GM18508 (cell line): ENCODE measurements around the gene CEP43.

ENCODE experiments used
- ATAC-seq: cut with Tn5 transposase; IDR thresholded peaks from one replicate; pipeline ENCODE4 v1.9.1; 2021; ENCODE audit warnings: moderate number of reproducible peaks; ENCODE audit not compliant: insufficient read depth, unreplicated experiment

CEP43 gene

GRCh38 chr6:166999145-166999883 lies at the start of gene CEP43:
CEP43 (plus strand) TSS chr6:166999397; CDS start chr6:166999413, 16 bp downstream.
- ATAC-seq, result peak; percentile 59

GRCh38 chr6:166949528-166950442 lies 49.4 kb upstream of the CEP43 start:
- no peak for ATAC-seq

GRCh38 chr6:166950443-166950821 lies 48.8 kb upstream of the CEP43 start:
- no peak for ATAC-seq

GRCh38 chr6:166950892-166951669 lies 48.1 kb upstream of the CEP43 start:
- peak; percentile 94 for ATAC-seq

GRCh38 chr6:166951670-166952060 lies 47.5 kb upstream of the CEP43 start:
- ATAC-seq, result no peak

GRCh38 chr6:166952121-166952520 lies 47.1 kb upstream of the CEP43 start:
- ATAC-seq, result no peak

GRCh38 chr6:166952567-166953486 lies 46.4 kb upstream of the CEP43 start:
- no peak for ATAC-seq

GRCh38 chr6:166954118-166954713 lies 45.0 kb upstream of the CEP43 start:
- ATAC-seq, result no peak

GRCh38 chr6:166955121-166955864 lies 43.9 kb upstream of the CEP43 start:
- no peak for ATAC-seq

- no peak for ATAC-seq
These were observed 43.2 kb upstream of the CEP43 start for GRCh38 chr6:166955865-166956443.

GRCh38 chr6:166956444-166957086 lies 42.6 kb upstream of the CEP43 start, which contains the start of gene RNASET2:
RNASET2 (minus strand) TSS chr6:166956550; CDS start chr6:166956182, 368 bp downstream.
- ATAC-seq, result peak; percentile 34

- peak; percentile 23 for ATAC-seq
These were observed 42.0 kb upstream of the CEP43 start for GRCh38 chr6:166957087-166957804.

- no peak for ATAC-seq
These were observed 41.5 kb upstream of the CEP43 start for GRCh38 chr6:166957805-166958076.

GRCh38 chr6:166958926-166959861 lies 40.0 kb upstream of the CEP43 start:
- ATAC-seq, result no peak

GRCh38 chr6:166959911-166960608 lies 39.1 kb upstream of the CEP43 start:
- no peak for ATAC-seq

GRCh38 chr6:166960609-166960978 lies 38.6 kb upstream of the CEP43 start:
- no peak for ATAC-seq
